GM19328 (cell line): ENCODE data around the gene MSGN1.

Source experiments
- ATAC-seq: cut with Tn5 transposase; IDR thresholded peaks from one replicate; pipeline ENCODE4 v1.9.1; 2021; ENCODE audit warnings: mild to moderate bottlenecking, moderate library complexity; ENCODE audit not compliant: unreplicated experiment

Gene MSGN1

GRCh38 chr2:17816396-17817245 is at the start of gene MSGN1:
Gene MSGN1 (plus strand): TSS chr2:17816460. CDS start chr2:17816519, 59 bp downstream.
- no peak for ATAC-seq

GRCh38 chr2:17768894-17769293 is 47.4 kb upstream of the MSGN1 start:
- ATAC-seq, result no peak

- no peak for ATAC-seq
These were observed 44.3 kb upstream of the MSGN1 start for GRCh38 chr2:17771956-17772355.

GRCh38 chr2:17772532-17772931 is 43.7 kb upstream of the MSGN1 start:
- ATAC-seq, result no peak

GRCh38 chr2:17780546-17780945 is 35.7 kb upstream of the MSGN1 start:
- ATAC-seq, result no peak

GRCh38 chr2:17781482-17781881 is 34.8 kb upstream of the MSGN1 start:
- no peak for ATAC-seq

- ATAC-seq, result no peak
These were observed 29.5 kb upstream of the MSGN1 start for GRCh38 chr2:17786727-17787126.

- no peak for ATAC-seq
These were observed 27.5 kb upstream of the MSGN1 start for GRCh38 chr2:17788773-17789172.

GRCh38 chr2:17790536-17790935 is 25.7 kb upstream of the MSGN1 start:
- no peak for ATAC-seq

- ATAC-seq, result no peak
These were observed 25.0 kb upstream of the MSGN1 start for GRCh38 chr2:17791121-17791816.

GRCh38 chr2:17791817-17792130 is 24.5 kb upstream of the MSGN1 start:
- ATAC-seq, result no peak

- ATAC-seq, result no peak
These were observed 23.7 kb upstream of the MSGN1 start for GRCh38 chr2:17792515-17792914.

- no peak for ATAC-seq
These were observed 23.0 kb upstream of the MSGN1 start for GRCh38 chr2:17793296-17793695.

- ATAC-seq, result no peak
These were observed 22.4 kb upstream of the MSGN1 start for GRCh38 chr2:17793803-17794354.

GRCh38 chr2:17795309-17795708 is 21.0 kb upstream of the MSGN1 start:
- ATAC-seq, result no peak

- ATAC-seq, result no peak
These were observed 17.9 kb upstream of the MSGN1 start for GRCh38 chr2:17798338-17798737.

- no peak for ATAC-seq
These were observed 16.7 kb upstream of the MSGN1 start for GRCh38 chr2:17799301-17800120.

GRCh38 chr2:17800219-17800618 is 16.0 kb upstream of the MSGN1 start:
- ATAC-seq, result no peak

GRCh38 chr2:17800693-17801458 is 15.4 kb upstream of the MSGN1 start:
- ATAC-seq, result no peak

- ATAC-seq, result no peak
These were observed 12.8 kb upstream of the MSGN1 start for GRCh38 chr2:17803497-17803896.

- peak; percentile 52 for ATAC-seq
These were observed 11.9 kb upstream of the MSGN1 start for GRCh38 chr2:17804358-17804757.
